Stimulated activated CD4-positive, alpha-beta T cell treated with anti-CD3 and anti-CD28 coated beads, Interleukin-15, amount 100 ng/mL, for 48 hours (primary cell): ENCODE results near the gene PPEF1.
"Not testable (repeated sequence)": the region's sequence is repeated elsewhere in the genome, so short reads cannot be mapped to it uniquely, and the experiment has no call there.

Experiments
- DNase-seq, 2 donors: peaks; one replicate each; pipeline ENCODE4 v3.0.0-alpha.2; 2020; ENCODE audit warnings: low read depth in 2 of 2

Gene PPEF1

GRCh38 chrX:18702362-18703195 lies 4.9 kb upstream of the PPEF1 start:
- no peak for DNase-seq

GRCh38 chrX:18709833-18710232 lies 2.4 kb downstream of the PPEF1 start:
- DNase-seq: no peak

- no peak for DNase-seq
Measured at GRCh38 chrX:18714910-18715309, 7.5 kb downstream of the PPEF1 start.

- DNase-seq: no peak
Measured at GRCh38 chrX:18719852-18720251, 12.4 kb downstream of the PPEF1 start.

- no peak for DNase-seq
Measured at GRCh38 chrX:18721683-18722499, 14.4 kb downstream of the PPEF1 start.

GRCh38 chrX:18722500-18723071 lies 15.1 kb downstream of the PPEF1 start:
- DNase-seq: no peak

GRCh38 chrX:18725310-18725943 lies 18.0 kb downstream of the PPEF1 start:
- DNase-seq: no peak

- no peak for DNase-seq
Measured at GRCh38 chrX:18733287-18733686, 25.8 kb downstream of the PPEF1 start.

- DNase-seq: not testable (repeated sequence)
Measured at GRCh38 chrX:18739609-18740008, 32.2 kb downstream of the PPEF1 start.

GRCh38 chrX:18748499-18748898 lies 41.1 kb downstream of the PPEF1 start:
- no peak for DNase-seq

GRCh38 chrX:18753631-18754030 lies 46.2 kb downstream of the PPEF1 start:
- no peak for DNase-seq

- DNase-seq: no peak
Measured at GRCh38 chrX:18755651-18756050, 48.2 kb downstream of the PPEF1 start.

GRCh38 chrX:18757956-18758932 lies 50.8 kb downstream of the PPEF1 start:
- DNase-seq: no peak

GRCh38 chrX:18761750-18762149 lies 54.3 kb downstream of the PPEF1 start:
- no peak for DNase-seq

GRCh38 chrX:18763106-18763505 lies 55.7 kb downstream of the PPEF1 start:
- not testable (repeated sequence) for DNase-seq

- DNase-seq: no peak
Measured at GRCh38 chrX:18769364-18769763, 61.9 kb downstream of the PPEF1 start.

- DNase-seq: no peak
Measured at GRCh38 chrX:18769812-18770573, 62.5 kb downstream of the PPEF1 start.

- no peak for DNase-seq
Measured at GRCh38 chrX:18789916-18790315, 82.5 kb downstream of the PPEF1 start.

- no peak for DNase-seq
Measured at GRCh38 chrX:18792828-18793227, 85.4 kb downstream of the PPEF1 start.

GRCh38 chrX:18793601-18794089 lies 86.2 kb downstream of the PPEF1 start:
- DNase-seq: no peak
